GM18907 (cell line): ENCODE data around the gene FAM171A1.

Source experiments
- ATAC-seq: cut with Tn5 transposase; IDR thresholded peaks from one replicate; pipeline ENCODE4 v1.9.1; 2021; ENCODE audit warnings: mild to moderate bottlenecking, moderate library complexity; ENCODE audit not compliant: unreplicated experiment

Gene FAM171A1

DNA sequence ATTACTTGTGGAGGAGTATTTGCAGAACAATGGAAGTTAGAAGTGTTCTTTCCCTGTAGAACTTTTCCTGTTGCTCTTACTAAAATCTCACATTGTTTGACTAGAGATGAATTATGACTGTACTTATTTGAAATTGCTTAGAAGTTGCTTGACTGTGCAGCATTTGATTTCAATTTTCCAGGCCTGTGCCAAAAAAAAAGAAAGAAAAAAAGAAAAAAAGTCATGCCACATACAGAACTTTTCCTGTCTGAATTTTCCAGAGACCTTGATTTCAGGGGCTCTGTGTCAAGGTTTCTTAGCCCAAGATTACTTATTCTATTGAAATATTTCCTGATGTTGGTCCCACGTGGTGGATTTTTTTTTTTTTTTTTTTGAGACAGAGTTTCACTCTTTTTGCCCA lies 3.5 kb upstream of the FAM171A1 start:
- ATAC-seq: no peak

DNA sequence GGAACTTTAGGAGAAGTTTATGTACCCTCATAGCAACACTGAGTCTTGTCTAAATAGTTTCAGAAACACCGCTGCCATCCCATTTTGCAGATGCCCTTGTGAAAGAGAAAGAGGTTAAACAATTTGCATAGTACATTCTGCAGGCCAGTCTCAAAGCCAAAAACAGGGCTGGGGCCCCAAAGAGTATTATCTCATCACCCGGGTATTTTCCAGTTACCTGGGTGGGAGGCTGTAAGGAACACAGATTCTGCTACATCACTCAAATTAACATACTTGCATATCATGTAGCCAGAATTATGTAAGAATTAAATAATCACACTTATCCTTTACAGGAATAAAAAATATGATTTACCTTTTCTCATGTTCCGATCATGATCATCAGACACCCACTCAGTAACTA lies 3.1 kb upstream of the FAM171A1 start:
- ATAC-seq: no peak

DNA sequence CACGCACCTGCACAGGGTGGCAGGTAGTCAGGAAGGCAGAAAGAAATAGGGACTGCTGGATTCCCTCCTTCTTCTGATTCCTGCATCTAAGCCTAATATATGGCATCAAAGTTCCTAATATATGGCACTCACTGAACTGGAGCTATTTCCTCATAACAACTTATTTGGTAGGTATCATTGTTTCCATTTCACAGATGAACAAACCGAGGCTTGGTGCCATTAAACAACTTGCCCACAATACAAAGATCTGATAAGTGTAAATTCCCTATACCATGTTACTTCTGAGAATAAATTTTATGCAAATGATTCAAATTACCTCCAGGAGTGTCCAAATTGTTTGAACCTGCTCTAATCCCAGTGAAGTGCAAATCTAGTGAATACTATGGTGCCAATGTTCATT lies 2.1 kb upstream of the FAM171A1 start:
- ATAC-seq: no peak

DNA sequence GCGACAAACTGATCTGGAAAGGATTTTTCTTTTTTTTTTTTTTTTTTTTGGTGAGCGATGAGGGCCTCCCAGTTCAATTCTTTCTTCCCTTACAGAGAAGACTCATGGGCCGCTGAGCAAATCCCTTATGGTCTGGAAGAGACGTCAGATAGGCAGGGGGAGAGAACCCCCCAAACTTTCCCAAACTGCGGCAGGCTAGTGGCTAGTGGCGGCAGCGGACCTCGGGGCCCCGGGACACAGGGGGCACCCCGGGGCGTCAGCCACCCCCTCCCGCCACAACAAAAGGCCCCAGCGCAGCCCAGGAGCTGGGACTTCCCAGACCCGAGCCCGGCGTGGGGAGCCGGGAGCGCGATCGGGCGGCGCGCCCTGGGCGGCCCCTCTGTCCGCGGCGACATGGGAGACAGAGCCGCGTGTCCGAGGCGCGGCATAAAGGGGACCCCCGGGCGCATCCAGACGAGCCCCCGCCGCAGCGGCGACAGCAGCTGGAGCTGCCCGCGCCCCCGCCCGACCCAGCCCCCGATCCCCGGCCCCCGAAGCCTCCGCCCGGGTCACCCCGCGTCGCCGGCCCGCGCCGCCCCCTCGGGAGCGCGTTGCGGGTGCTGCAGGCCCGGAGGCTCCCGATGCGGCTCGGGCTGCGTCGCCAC lies 755 bp downstream of the FAM171A1 start:
- peak; percentile 31 for ATAC-seq

DNA sequence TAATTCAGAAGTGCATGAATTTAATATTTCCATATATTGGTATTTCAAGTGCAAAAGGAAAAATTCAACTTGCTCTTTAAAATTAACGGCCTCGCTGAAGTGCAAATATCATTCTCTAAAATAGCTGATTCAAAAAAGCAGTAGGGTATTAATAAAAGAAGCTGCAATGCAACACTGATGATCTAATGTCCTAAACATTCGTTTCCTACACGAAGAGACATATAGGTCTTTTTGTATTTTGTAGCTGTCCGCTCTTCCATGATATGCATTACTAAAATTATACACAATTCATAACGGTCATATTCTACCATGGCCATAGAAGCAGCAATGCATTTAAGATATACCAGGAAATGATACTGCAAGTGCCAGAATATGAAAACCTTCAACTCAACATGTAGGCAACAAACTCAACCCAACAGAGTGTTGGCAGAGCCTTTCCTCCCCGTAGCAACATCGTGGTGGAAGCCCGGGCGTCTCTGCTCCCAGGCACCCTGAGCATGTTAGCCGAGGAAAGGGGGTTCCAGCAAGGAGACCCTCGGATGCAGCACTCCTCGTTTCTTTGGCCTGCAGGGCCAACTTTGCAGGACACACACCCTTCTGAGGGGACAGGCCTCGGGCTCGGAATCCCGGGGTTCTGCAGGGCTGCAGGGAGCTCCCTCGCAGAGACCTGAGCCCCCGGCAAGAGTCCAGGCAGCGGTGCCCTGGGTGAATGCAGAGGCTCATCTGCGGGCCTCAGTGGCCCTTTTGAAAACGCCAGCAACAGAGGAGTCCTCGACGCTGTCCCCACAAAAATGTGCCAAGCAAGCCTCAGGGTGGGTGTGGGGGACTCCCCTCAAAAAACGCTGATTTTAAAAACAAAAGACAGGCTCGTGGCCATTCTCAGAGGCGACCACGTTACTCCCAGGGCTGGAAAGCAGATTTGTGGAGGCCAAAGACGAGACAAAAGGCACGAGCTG lies 1.6 kb downstream of the FAM171A1 start:
- ATAC-seq: no peak

DNA sequence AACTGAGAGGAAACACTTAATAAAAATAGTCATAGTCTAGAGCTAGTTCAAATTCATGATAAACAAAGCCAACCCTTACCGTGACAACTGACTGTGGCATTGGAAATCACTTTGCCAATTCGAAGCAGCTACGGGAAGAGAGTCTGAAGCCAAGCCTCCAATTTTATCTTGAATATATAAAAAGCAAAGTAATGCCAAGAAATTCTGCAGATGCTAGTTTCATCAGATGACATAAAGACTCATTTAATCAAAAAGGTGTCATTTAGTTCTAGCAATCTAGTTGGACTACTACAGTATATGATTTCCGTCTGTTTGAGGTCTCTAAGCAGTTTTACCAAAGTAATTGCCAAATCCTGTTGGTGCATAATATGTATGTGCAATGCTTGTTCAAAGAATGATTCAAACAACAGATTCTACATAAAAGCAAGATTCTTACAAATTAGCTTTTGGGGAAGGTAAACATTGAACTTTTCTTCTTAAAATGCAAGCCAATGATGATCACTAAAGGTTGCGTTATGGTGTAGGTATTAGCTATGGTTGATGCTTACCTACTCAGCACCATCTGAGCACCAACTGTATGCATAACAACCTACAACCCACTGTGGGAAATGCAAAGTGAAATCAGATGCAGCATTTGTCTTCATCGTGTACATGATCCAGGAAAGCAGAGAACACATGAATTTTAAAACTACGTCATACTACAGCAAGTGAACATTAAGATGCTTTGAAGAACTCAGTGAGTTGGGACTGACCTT lies 2.8 kb downstream of the FAM171A1 start:
- no peak for ATAC-seq

DNA sequence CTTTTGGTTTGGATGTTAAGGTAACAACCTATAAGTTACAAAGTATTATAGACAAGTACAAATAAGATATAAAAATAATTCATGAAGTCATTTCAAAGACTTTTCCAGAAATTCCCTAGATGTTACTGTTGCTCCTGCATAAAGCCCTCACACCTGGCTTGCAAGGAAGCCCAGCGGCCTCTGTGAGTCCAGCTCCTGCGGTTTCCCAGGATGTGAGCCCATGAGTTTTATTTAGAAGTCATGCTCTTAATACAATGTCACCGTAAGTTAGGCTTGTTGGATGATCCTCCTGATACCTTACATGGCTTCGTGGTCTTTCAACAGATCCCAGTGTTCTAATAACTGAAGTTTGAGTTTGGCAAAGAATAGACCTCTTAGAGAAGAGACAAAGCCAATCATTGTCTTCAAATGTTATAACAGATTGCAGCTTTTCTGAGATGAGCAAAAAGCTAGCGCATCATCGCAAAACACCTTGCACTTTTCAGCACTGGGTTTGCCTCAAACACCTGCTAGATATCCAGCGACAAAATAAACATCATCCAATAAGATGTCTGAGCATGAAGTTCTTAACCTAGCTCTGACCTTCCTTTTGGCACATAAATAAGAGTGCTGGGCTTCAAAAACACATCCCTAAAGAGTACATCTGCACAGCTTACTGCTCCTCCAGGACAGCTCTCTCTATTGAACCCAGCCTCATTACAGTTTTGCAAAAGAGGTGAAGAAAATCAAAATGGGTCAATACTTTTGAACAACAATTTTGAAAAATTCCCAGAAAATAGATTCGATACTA lies 3.6 kb downstream of the FAM171A1 start:
- ATAC-seq: no peak

DNA sequence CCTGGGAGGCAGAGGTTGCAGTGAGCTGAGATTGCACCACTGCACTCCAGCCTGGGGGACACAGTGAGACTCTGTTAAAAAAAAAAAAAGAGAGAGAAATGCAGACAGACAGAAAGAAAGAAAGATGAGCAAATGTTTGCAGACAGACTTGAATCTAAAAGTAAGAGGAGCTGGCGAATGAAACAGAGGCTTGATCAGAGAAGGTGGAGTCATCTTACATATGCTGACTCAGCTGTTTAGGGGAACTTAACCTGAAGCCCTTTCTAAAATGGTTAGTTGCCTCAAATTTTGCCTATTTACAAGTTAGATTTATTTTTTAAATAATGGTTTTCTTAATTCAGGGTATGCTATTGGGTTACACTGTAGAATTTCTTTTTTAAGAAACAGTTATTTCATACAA lies 5.4 kb downstream of the FAM171A1 start:
- no peak for ATAC-seq

DNA sequence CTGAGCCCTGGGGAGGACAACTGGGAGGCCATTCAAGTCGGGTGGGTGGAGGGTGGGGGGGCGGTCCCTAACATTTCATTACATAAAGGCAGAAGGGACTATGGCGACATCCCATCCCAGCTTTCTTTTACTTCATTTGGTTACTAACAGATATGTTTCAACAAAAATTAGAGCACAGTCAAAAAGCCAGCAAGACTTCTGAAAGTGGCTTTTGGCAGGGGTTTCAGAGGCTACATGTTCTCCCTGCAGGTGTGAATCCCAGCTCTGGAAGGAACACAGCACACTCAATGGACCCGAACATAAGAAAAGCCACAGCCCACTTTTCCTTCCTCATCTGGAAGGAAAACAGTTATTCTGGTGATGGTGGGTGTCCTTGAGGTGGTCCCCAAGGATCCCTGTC lies 7.1 kb downstream of the FAM171A1 start:
- ATAC-seq: no peak

DNA sequence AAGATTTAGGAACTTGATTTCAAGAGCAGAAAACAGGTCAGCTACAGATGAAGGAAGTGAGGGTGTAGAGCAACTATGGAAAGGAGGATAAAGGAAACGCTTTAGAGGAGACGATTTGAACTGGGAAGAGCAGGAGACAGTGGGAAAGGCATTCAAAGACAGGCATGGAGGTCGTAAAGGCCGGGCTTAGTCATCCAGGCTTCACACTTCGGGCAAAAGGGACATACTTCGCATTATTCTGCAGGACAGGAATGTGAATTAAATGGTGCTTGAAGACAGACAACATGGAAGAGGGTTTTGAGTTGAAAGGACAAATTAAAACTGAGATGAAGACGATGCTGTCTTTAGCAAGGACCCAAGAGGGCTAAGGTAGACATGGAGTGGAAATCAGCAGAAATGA lies 8.1 kb downstream of the FAM171A1 start:
- ATAC-seq: no peak

DNA sequence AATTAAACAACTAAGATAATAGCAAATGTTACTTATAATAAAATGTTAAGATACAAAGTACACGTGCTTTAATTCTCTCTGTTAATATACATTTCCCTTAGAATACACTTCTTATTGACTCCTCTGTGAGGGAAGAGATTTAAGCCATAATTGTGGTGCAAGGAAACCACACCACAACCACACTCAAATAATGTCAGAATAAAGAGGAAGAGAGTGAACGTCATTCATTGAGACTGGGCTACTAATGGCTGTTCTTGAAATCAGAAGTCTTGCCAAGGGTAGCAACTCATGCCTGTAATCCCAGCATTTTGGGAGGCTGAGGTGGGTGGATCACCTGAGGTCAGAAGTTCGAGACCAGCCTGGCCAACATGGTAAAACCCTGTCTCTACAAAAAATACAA lies 10.0 kb downstream of the FAM171A1 start:
- ATAC-seq: no peak

DNA sequence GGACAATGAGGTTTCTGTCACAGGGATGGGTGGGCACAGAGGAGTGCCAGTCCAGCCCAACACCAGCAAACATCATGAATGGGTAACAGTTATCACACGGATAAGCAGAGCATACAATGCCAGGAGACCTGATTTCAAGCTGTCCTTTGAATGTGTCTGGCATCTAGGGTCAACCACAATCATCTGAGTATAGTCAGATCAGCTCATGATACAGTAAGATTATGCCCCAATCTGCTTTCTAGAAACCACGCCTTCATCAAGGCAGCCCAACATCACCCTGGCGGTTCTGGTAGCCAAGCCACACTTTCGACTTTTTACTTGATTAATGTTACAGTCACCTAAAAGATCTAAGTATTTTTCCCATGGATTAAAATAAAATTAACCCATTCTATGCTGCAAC lies 10.5 kb downstream of the FAM171A1 start:
- no peak for ATAC-seq

DNA sequence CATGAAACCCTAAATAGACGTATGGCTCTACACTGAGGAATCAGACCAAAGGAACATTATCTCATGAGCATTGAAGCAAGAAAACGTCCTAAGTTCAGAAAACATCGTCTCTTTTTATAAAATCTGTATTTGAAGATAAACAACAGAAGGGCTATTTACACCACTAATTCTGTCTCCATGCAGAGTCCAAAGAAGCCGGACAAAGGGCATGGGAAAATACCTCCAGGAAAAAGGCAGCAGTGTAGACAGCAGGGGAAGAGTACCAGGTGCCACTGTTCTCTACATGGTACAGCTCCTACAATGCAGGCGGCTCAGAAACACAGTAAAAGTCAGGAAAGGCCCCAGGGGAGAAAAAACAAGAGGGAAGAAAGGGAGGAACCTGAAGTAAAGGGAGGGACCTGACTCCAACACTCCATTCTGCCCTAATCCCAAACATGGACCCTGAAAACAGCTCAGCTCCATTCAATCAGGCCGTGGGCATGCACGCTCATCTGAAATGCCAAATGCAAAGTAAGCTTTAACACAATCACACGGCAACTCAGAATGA lies 17.5 kb downstream of the FAM171A1 start:
- ATAC-seq: no peak

DNA sequence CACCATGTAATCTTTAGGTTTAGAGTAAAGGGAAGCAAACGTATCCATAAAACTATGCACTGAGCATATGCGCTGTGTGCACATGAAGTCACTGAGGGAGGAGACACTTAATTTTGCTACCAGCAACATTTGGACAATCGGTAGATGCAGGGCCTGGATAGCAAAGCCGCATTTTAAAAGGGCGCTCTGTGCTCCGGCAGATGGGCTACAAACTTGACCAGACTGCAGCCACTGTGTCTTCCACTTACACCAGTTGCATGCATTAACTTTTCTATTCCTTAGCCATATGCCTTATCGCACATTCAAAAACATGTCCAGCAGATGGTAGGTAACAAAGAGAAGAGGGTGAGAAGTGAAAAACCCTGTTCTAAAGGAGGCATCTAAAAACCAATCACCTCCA lies 18.3 kb downstream of the FAM171A1 start:
- no peak for ATAC-seq

DNA sequence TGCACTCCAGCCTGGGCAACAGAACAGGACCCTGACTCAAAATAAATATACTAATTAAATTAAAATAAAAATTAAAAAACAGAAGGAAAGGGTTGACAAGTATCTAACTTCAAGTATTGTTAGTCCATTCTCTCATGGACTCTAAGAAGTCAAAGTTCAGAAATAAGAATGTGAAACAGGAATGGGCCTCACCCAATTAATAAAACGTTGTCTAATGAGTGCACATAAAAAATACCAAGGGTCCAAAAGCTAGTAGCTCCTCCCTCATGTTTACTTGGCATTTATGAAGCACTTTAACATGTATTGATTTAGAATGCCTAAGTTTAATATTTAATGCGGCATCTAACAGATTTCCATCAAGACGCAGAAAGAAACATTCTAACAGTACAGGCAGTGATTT lies 18.9 kb downstream of the FAM171A1 start:
- no peak for ATAC-seq

DNA sequence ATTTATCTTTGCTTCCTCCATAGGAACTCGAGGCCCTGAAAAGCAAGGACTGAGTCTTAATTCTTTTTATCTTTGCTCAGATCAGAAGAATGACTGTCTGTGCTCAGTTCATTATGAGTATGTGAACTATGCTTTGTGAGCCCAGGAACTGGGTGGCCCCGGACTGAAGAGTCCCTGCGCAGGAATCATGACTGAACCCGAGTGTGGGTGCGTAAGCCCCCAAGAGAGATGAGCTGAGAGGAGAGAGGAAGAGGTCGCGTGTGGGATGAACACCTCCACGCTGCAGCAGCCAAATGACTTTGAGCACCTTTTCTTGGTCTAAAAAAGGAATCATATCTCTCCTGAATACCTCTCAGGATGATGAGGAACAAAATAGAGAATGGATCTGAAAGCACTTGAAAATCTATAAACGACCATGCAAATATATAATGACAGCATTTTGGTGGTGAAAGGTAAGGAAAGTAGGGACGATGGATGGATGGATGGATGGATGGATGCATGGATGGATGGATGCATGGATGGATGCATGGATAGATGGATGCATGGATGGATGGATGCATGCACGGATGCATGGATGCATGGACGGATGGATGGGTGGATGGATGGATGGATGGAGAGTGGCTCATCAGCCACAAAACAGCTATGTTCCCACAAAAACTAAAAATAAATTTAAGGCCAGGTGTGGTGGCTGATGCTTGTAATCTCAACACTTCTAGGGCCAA lies 19.8 kb downstream of the FAM171A1 start:
- ATAC-seq: no peak

DNA sequence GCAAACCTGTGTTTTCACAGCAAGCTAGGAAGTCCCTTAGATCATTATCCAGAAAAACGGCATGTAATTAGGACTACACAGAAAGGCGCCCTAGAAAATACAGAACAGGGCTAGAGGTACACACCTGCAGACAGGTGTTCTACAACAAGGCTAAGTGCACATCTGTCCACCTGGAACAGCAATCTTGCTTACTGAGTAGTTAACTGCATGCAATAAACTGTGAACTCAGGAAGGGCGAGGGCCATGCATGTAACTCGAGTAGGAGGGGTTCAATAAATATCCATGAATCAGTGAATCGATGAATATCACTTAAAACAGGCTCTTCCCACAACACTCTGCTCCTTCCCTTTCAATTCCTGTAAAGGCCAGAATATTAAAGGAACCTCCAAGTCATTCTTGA lies 22.0 kb downstream of the FAM171A1 start:
- no peak for ATAC-seq

DNA sequence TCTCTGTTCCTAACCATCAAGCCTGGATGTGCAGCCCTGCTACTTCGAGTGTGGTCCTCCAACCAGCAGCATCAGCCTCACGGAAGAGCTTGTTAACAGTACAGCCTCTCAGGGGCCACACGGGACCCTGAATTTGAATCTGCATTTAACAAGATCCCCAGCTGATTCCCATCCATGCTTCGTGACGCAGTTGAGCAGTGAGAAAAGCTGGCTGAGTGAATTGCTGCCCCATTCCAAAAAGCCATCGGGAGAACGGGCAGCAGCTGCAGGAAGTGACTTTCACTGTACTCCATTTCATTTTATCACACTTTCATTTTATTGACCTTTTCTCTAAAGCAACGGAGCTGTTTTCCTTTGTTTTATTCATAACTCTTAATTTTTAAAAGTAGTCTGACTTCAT lies 22.5 kb downstream of the FAM171A1 start:
- no peak for ATAC-seq

DNA sequence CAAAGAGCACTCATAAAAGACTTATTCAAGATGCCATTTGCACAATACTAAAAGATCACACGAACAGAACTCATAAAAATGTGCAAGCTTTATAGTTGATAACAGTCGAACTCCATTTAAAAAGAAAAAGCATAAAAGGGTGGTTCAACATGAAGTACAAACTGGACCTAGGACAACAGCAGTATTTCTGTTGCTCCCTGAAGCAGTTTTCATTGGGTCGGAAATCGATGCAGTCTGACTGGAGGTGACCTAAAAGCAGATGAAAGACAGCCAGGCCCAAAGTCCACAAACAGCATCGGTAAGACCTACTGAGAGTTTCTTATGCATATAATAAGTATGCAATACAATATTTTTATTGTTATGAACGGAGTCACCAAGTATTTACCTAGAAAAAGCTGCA lies 23.9 kb downstream of the FAM171A1 start:
- ATAC-seq: no peak
